Measurements from ENCODE around the gene KCTD19. TPM values are rescaled to one million over a fixed set of nuclear protein-coding genes. Genes with fewer than 3 reads are reported as not detected.
"Not testable (repeated sequence)": the region's sequence is repeated elsewhere in the genome, so short reads cannot be mapped to it uniquely, and the experiment has no call there.

KCTD19 gene
- polyA plus RNA-seq (ENCODE audit: low read depth in 6 of 6): under 1 TPM in 1 of 6 donors, not detected in 5; 0.26 TPM

DNA sequence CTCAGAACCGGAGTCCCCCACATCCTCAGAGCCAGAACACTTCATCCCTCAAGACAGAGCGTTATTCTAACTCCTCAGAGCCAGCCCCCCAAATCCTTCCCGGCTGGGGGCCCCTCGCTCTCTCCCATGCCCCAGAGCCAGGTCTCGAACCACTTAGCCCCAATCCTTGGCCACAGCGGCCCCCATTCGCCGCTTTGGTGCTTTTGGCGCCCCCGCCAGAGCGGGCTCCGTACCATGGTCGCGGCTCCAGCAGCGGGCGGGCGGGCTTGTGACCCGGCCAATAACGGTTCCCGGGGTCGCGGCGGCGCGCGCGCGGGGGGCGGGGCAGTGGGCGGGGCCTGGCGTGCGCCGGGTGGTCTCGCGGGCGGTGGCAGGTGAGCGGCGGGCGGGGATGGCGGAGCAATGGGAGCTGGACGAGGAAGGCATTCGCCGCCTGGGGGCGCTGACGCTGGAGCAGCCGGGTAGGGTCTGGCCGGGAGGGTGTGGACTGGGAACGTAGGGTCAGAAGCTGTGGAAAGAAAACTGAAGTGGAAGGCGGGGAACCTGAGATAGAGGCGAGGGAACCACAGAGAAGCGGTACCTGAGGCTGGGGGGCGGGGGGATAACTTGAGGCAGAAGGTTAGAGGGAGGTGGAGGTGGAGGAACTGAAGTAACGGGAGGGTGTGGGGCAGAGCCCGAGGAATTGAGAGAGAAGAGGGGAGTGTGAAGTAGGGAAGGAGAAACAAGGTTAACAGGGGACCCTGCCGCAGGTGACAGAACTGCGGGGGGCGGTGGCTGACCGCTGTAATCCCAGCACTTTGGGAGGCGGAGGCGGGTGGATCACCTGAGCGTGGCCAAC lies at the start of gene KCTD19, which contains the start of gene LRRC36:
TSS of gene KCTD19 (minus strand) at position 270 of the 838 bp plus-strand sequence. CDS start at position 236, 34 bp downstream.
TSS of gene LRRC36 (plus strand) at position 344 of the 838 bp plus-strand sequence. CDS start at position 392, 48 bp downstream.
- DNase-seq (peak; percentile 35), ATAC-seq (ENCODE audit: low read depth in 2 of 2) (peak; percentile 9 to 11)
- peaks cover 0 to 5% (median 0%) of the 10 kb centered on the region in 3 donors for H3K27me3 Mint-ChIP-seq

DNA sequence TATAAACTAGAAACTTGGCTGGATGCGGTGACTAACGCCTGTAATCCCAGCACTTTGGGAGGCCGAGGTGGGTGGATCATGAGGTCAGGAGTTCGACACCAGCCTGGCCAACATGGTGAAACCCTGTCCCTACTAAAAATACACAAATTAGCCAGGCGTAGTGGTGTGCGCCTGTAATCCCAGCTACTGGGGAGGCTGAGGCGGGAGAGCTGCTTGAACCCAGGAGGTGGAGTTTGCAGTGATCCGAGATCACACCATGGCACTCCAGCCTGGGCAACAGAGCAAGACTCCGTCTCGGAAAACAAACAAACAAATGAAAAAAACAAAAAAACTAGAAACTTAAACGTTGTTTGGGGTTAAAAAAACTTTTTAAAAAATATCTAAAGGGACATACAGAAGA lies 49.5 kb upstream of the KCTD19 start:
- not testable (repeated sequence) for H3K4me3 Mint-ChIP-seq; H3K27ac Mint-ChIP-seq; DNase-seq; H3K9me3 Mint-ChIP-seq; H3K4me1 Mint-ChIP-seq; ATAC-seq (ENCODE audit: low read depth in 2 of 2); H3K36me3 Mint-ChIP-seq
- peaks cover 0 to 14% (median 4%) of the 10 kb centered on the region in 3 donors for H3K27me3 Mint-ChIP-seq

More for the DNA sequence above, at the start of gene KCTD19, which contains the start of gene LRRC36:
- Mint-ChIP-seq H3K36me3 (no peaks in the 10 kb centered on the region), H3K4me3 (peak within 1 kb of the TSS; percentile 71 to 94 (median 86)), H3K4me1 (peaks cover 25 to 41% (median 34%) of the 10 kb centered on the region in 3 donors), H3K9me3 (peaks cover 0 to 4% (median 0%) of the 10 kb centered on the region in 7 donors), H3K27ac (peak within 1 kb of the TSS; percentile 30 to 78 (median 70))

DNA sequence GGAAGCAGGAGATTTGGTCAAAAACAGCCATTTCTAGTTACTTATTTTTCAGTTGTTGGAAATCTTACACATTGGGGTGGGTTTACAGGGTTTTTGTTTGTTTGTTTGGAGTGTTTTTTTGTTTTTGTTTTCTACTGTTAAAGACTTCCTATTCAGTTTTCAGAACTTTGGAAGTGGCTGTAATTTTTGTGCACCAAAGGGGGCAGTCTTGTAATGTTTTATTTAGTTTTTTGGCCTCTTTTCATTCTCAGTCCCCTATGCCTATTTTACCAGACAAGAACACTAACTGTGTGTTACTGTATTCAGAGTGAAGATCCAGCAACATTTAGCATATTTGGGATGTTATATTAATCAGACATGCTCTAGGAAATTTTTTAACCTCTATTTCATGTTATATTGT lies 46.1 kb upstream of the KCTD19 start:
- ATAC-seq (ENCODE audit: low read depth in 2 of 2) (no peak), DNase-seq (no peak)
- no peaks in the 10 kb centered on the region for H3K4me1 Mint-ChIP-seq
- no peaks in the 10 kb centered on the region for H3K36me3 Mint-ChIP-seq
- no peak overlapping the region for H3K4me3 Mint-ChIP-seq
- peaks cover 0 to 12% (median 4%) of the 10 kb centered on the region in 3 donors for H3K27me3 Mint-ChIP-seq
- no peaks in the 10 kb centered on the region for H3K9me3 Mint-ChIP-seq
- H3K27ac Mint-ChIP-seq: peak overlapping the region in 1 of 6 donors; percentile 57

DNA sequence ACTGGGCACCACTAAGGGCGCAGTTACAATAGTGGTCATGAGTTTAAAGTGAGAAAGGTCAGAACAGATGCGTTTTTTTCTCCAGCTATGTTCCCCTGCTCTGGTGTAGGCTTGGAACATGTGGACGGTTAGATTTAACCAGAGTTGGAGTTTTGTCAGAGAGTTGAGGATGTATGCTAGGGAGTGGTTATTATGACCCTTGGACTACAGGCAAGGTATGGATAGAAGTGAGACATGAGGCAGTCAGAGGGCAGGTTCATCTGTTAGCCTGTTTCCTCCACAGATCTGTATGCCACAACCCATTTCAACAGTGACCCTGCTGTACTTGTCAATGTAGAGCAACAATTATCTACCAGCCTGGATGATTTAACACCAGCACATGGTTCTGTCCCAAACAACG lies 44.1 kb upstream of the KCTD19 start:
- no peak overlapping the region for H3K4me3 Mint-ChIP-seq
- peaks cover 3 to 4% (median 4%) of the 10 kb centered on the region in 3 donors for H3K4me1 Mint-ChIP-seq
- H3K27ac Mint-ChIP-seq: no peak overlapping the region
- ATAC-seq (ENCODE audit: low read depth in 2 of 2) (no peak), DNase-seq (no peak)
- no peaks in the 10 kb centered on the region for H3K36me3 Mint-ChIP-seq
- H3K9me3 Mint-ChIP-seq: no peaks in the 10 kb centered on the region
- peaks cover 0 to 4% (median 0%) of the 10 kb centered on the region in 3 donors for H3K27me3 Mint-ChIP-seq

DNA sequence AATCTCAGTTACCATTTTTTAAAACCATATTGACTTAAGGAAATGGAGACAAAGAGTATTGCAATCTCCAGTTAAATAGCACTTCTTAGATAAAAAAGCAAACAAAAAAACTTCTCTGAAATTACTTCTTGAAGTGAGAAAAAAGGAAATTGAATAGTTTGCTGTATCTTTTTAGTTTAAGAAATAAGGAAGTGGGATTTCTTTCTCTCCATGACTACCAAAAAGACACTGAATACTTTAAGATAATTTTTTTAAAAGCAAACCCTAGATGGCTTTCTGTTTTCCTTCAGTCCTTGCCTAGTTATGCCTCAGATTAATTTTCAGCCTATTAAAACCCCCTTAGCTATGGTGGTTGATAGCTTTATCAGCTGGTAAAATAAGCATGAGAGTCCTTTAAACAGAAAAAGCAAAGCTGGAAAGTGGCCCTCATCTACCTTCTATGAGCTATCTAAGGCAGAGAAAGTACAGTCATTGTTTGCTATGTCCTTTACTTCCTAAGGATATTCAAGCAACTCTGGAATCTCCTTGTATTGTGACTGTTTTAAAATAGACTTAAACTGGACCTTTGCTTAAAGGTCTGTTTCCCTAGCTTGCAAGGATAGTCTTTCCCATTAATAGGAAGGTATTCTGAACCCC lies 38.2 kb upstream of the KCTD19 start:
- ATAC-seq (ENCODE audit: low read depth in 2 of 2) (peak; percentile 77 to 86), DNase-seq (peak; percentile 19)
- Mint-ChIP-seq H3K27ac (peak overlapping the region in 5 of 6 donors; percentile 0 to 90 (median 79)), H3K9me3 (no peaks in the 10 kb centered on the region), H3K27me3 (no peaks in the 10 kb centered on the region), H3K4me1 (peaks cover 13 to 23% (median 21%) of the 10 kb centered on the region in 3 donors), H3K36me3 (no peaks in the 10 kb centered on the region), H3K4me3 (peak overlapping the region in 5 of 8 donors; percentile 40 to 76 (median 57))

DNA sequence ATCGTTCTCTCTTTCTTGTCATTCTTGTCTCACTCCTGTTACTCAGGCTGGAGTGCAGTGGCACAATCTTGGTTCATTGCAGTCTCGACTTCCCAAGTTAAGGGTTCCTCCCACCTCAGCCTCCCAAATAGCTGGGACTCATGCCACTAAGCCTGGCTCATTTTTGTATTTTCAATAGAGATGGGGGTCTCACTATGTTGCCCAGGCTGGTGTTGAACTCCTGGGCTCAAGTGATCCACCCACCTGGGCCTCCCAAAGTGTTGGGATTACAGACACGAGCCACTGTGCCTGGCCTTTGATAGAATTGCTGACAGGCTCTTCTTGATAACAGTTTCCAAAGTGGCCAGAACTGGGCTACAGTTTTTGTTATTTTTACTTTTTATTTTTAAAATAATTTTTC lies 34.5 kb upstream of the KCTD19 start:
- H3K27me3 Mint-ChIP-seq: peaks cover 0 to 9% (median 0%) of the 10 kb centered on the region in 3 donors
- H3K36me3 Mint-ChIP-seq: no peaks in the 10 kb centered on the region
- no peak overlapping the region for H3K27ac Mint-ChIP-seq
- H3K4me1 Mint-ChIP-seq: peaks cover 13 to 22% (median 20%) of the 10 kb centered on the region in 3 donors
- no peak overlapping the region for H3K4me3 Mint-ChIP-seq
- DNase-seq (no peak), ATAC-seq (ENCODE audit: low read depth in 2 of 2) (no peak)
- H3K9me3 Mint-ChIP-seq: no peaks in the 10 kb centered on the region

DNA sequence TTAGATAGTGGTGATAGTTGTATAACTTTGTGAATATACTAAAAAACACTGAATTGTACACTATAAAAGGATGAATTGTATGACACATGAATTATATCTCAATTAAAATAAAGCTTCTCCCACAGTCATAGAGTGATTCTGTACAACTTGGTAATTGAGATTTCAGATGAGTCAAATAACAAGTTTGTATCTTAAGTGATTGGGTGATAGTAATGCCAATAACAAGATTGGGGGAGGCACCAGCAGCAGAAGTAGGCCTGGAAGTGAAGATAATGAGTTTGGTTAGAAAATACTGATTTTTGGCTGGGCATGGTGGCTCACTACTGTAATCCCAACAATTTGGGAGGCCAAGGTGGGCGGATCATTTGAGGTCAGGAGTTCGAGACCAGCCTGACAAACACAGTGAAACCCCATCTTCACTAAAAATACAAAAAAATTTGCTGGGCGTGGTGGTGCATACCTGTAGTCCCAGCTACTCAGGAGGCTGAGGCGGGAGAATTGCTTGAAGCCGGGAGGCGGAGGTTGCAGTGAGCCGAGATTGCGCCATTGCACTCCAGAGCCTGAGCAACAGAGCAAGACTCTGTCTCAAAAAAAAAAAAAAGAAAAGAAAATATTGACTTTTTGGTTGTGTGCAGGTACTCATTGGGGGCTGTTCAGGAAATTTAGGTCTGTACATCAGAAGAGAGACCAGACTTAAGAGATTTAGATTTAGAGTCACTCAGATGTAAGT lies 33.2 kb upstream of the KCTD19 start:
- not testable (repeated sequence) for ATAC-seq (ENCODE audit: low read depth in 2 of 2); H3K4me1 Mint-ChIP-seq; H3K4me3 Mint-ChIP-seq; H3K36me3 Mint-ChIP-seq; DNase-seq; H3K9me3 Mint-ChIP-seq
- Mint-ChIP-seq H3K27ac (peak overlapping the region in 1 of 6 donors; percentile 0), H3K27me3 (peaks cover 0 to 15% (median 4%) of the 10 kb centered on the region in 3 donors)

DNA sequence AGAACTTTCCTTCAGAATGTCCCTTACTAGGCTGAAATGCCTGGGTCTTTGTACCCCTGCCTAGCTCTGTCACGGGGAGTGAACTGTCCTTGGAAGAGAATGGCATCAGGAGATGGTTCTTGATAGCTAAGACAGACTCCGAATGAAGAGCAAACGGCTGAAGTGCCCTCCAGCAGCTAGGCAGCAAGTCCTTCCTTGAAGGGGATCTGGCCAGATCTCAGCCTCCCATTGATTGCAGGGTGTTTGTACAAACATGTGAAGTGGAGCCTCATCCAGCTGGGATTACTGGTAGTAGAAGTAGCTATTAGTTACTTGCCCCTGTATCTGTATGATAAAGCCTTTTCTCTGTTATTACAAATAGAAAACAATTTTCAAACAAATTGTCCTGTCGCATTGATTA lies 31.0 kb upstream of the KCTD19 start:
- Mint-ChIP-seq H3K4me1 (no peaks in the 10 kb centered on the region), H3K27me3 (peaks cover 0 to 15% (median 4%) of the 10 kb centered on the region in 3 donors), H3K4me3 (no peak overlapping the region), H3K27ac (no peak overlapping the region), H3K9me3 (no peaks in the 10 kb centered on the region), H3K36me3 (no peaks in the 10 kb centered on the region)
- ATAC-seq (ENCODE audit: low read depth in 2 of 2): no peak
- no peak for DNase-seq

DNA sequence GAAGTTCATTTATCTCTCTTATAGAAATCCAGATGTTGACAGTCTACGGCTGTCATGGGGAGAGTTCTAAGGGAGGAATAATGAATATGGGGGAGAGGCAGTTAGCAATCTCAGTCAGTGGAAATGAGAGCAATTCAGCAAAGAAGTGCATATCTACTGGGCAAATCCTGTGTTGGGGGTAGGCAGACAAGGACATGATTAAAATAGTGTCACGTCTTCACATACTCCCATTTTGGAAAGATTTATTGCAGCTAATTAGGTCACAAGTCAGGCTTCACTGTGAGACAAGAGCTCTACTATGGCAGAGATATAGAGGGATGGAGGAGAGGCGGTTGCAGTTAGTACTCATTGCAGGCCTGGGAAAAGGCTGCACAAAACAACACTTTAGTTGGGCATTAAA lies 29.9 kb upstream of the KCTD19 start:
- no peaks in the 10 kb centered on the region for H3K4me1 Mint-ChIP-seq
- ATAC-seq (ENCODE audit: low read depth in 2 of 2) (no peak), DNase-seq (no peak)
- peaks cover 0 to 15% (median 4%) of the 10 kb centered on the region in 3 donors for H3K27me3 Mint-ChIP-seq
- H3K36me3 Mint-ChIP-seq: no peaks in the 10 kb centered on the region
- H3K9me3 Mint-ChIP-seq: no peaks in the 10 kb centered on the region
- H3K4me3 Mint-ChIP-seq: no peak overlapping the region
- H3K27ac Mint-ChIP-seq: no peak overlapping the region

DNA sequence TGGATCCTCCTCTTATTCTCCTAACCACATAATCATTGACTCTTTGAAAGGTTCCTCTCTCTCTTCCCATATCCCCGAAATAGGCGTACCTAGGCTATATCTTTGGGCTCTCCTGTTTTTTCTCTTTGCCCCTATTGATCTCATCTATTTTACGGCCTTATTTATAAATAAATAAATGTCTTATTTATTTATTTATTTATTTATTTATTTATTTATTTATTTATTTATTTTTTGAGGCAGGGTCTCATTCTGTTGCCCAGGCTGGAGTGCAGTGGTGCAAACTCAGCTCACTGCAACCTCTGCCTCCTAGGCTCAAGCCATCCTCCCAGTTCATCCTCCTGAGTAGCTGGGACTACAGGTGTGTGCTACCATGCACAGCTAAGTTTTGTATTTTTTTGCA lies 25.9 kb upstream of the KCTD19 start:
- H3K4me3 Mint-ChIP-seq; H3K36me3 Mint-ChIP-seq; ATAC-seq (ENCODE audit: low read depth in 2 of 2); H3K9me3 Mint-ChIP-seq; H3K27ac Mint-ChIP-seq; H3K4me1 Mint-ChIP-seq; DNase-seq: not testable (repeated sequence)
- H3K27me3 Mint-ChIP-seq: peaks cover 0 to 15% (median 4%) of the 10 kb centered on the region in 3 donors

DNA sequence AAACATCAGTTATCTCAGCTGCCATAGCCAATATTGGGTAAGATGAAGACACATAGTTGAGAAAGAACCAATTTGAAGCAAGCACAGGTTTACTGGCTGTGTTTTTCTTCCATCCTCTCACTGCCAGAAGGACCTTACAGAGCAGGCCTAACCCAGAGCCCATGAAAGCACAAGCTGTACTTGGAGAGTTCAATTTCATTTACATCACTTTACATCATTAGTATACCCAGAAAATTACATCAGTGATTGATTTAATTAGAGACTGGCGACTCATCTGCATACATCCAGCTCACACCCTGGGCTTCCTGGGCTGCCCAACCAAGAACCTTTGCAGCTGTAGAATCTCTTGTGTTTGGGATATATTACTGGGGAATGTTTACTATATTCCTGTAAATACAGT lies 23.8 kb upstream of the KCTD19 start:
- Mint-ChIP-seq H3K36me3 (no peaks in the 10 kb centered on the region), H3K27me3 (no peaks in the 10 kb centered on the region), H3K27ac (no peak overlapping the region), H3K9me3 (no peaks in the 10 kb centered on the region), H3K4me1 (no peaks in the 10 kb centered on the region), H3K4me3 (peak overlapping the region in 1 of 8 donors; percentile 44)
- DNase-seq (no peak), ATAC-seq (ENCODE audit: low read depth in 2 of 2) (no peak)

DNA sequence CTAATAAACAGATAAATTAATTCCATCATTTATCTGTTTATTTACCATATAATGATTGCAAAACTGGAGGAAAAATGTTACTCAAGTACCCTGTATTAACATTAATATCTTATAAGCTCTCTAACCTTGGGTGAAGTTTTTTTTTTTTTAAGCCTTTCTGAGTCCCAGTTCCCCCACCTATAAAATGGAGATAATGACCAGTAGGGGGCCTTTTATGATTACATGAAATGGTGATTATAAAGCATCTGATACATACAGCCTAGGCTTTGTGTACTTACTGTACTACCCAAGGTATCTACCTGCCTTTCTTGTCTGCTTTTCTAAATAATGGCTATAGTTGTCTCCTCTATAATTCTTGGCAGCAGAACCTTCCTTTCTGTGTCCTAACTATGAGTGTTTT lies 22.6 kb upstream of the KCTD19 start:
- Mint-ChIP-seq H3K4me3 (no peak overlapping the region), H3K36me3 (no peaks in the 10 kb centered on the region), H3K9me3 (no peaks in the 10 kb centered on the region), H3K4me1 (no peaks in the 10 kb centered on the region), H3K27ac (no peak overlapping the region), H3K27me3 (no peaks in the 10 kb centered on the region)
- DNase-seq (peak; percentile 33), ATAC-seq (ENCODE audit: low read depth in 2 of 2) (peak; percentile 69 to 85)

DNA sequence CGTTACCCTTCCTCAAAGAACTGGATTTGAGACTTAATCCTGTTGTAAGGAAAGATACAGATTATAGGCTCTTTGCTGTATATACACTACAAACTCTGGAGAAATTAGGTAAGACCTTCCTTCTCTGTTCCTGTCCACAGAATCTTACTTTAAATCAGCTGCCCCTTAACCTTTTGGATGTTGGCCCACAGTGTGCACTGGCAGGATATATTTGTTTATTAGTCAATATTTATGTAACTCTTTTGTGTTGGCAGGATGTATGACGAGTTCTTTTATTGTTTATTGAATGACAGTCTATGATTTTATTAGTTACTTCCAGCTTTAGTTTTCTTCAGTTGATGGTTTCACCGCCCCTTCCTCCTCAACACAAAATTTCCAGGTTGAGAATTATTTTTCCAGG lies 19.8 kb upstream of the KCTD19 start:
- no peaks in the 10 kb centered on the region for H3K27me3 Mint-ChIP-seq
- no peaks in the 10 kb centered on the region for H3K36me3 Mint-ChIP-seq
- no peaks in the 10 kb centered on the region for H3K9me3 Mint-ChIP-seq
- no peaks in the 10 kb centered on the region for H3K4me1 Mint-ChIP-seq
- H3K27ac Mint-ChIP-seq: no peak overlapping the region
- no peak overlapping the region for H3K4me3 Mint-ChIP-seq
- ATAC-seq (ENCODE audit: low read depth in 2 of 2) (no peak), DNase-seq (no peak)
